Stimulated activated CD8-positive, alpha-beta memory T cell treated with anti-CD3 and anti-CD28 coated beads, Interleukin-12 subunit alpha, Interleukin-12 subunit beta, amount 100 ng/mL, for 24 hours (primary cell): ENCODE data around the gene AIG1.
"Not testable (repeated sequence)": the region's sequence is repeated elsewhere in the genome, so short reads cannot be mapped to it uniquely, and the experiment has no call there.

Source experiments
- DNase-seq: peaks from one replicate; pipeline ENCODE4 v3.0.0-alpha.2; 2020; ENCODE audit errors: extremely low read depth

The AIG1 gene

DNA sequence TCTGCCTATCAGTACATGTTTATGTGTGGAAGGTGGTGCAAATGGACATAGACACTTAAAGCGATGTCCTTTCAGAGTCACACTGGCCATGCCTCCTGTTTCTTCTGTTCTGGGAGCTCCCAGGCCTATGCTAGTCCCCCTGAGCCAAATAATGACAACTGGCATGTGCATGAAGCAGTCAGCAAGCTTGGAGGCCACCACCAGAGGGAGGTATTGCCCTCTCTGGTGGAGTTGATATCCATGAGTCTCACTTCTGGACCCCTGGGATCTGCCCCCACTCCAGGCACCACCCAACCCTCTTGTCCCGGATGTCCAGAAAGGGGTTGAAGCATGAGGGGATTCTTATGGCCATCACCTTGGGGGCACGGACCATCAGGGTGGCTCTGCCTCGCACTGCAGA, 172.2 kb downstream of the AIG1 start:
- no peak for DNase-seq

DNA sequence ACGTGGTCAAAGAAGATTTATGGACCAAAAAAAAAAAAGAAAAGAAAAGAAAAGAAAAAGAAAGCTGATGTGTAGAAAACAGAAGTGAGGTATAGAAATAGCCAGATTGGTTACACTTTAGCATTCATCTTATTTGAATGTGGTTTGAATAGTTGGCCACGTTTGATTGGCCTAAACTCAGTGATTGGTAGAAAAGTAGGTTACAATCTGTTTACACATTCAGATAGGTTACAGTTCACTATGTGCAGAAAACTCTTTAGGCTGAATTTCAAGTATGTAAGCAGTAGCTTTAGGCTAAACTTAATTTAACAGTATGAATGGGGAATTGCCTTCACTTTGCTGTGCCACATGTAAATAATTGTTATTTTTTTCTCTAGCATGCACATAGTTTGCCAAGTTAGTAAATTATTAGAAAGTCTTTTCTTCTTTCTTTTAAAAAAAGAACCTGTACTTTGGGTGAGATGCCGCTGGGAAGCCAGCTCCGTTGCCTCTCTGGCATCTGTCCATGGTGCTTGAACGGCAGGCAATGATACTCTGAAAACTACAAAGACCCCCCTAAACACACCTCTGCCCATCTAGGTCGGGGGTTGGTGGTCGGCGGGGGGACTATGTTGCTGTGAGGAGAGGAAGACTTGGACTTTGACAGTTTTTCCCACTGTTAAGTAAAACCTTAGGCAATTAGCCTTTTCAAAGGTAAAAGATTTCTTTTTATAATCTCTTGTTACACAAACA, 173.0 kb downstream of the AIG1 start:
- no peak for DNase-seq

DNA sequence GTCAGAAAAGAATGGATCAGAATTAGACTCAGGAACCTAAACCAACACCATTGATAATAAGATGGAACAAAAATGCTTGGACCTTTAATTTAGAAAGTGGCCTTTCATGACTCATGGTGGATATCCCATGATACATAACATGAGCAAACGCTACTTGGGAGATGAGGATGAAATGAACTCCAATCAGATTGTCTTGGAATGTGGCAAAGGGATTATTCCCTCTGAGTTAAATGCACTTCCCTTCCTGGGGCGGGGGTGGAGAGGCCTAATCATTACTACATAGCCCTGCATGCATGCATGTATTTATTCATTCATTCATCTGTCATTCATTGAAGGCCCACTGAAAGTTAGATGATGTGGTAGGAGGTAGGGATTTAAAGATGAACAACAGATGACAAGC, 174.0 kb downstream of the AIG1 start:
- DNase-seq, result no peak

DNA sequence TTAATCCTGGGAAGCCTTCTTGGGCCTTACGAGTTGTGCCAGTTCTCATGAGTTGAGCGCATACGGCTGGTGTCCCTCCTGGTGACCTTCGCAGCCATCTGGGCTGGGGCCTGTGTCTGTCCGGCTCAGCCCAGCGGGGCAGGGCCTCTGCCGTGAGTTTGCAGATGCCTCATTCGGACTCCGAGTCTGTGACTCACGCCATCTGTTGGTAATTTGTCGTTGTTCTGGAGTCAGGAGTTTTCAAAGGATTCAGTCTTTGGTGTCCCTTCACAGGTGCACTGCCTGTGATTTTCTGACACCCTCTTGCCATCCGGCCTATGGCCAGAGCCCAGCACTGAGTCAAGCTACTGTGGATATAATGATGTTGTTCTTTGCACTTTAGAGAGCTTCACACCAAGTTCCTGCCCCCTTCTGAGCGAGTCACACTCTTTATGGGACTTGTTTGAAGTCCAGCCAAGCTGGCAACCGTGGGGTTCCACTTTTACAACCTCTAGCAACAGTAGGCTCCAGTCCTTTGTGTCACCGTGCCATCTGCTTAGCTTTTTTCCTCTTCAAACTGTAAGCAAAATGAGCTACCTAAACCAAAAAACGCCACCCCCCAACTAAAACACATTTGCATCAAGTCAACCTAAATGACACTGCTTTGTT, 175.6 kb downstream of the AIG1 start:
- no peak for DNase-seq

DNA sequence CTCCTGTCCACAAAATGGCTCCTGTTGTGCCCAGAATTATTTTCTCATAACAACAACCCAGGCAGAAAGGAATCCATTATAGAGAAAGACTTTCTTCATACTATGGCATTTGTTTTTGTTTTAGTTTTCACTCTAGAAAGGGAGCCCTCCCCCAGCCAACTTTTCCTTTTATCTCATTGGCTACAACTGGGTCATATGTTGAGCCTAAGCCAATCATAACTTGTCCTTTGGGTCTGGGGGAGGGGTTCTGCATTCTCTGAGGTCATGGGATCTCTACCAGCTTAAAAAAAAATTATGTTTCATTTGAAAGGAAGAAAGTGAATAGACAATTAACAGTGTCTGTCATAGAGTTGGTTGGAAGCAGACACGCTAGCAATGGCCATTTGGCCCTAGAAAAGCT, 177.6 kb downstream of the AIG1 start:
- DNase-seq, result no peak

DNA sequence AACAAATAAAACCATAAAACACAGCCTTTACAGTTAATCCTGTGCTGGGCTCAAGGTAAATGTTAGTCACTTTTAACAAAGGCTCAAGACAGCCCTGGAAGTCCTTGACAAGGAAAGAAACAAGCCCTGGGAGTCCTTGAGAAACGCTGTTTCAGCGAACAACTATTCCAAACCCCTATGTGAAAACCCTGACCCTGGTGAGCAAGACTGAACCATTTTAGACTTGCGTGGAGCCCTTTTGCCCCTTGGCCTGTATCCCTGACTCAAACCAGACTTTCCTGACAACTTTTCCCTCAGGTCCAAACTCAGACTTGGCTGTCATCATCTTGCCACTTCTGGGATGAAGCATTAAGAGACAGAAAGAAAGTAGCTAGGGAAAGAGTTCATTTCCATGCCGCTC, 180.4 kb downstream of the AIG1 start:
- no peak for DNase-seq

DNA sequence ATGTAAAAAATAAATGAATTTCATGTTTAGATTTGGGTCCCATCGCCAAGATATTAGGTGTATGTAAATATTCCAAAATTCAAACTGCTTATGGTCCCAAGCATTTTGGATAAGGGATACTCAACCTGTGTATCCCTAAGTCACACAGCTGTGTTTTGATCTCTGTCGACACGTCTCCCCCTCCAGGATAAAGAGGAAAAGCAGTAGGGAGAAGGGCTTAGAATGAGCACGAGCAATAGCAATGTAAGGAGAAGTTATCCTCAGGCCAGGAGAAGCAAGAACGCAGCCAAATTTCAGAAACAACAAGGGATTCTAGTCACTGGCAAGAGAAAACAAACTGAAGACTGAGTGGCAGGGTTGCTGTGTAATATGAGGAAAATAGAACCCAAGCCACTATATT, 181.2 kb downstream of the AIG1 start:
- DNase-seq, result no peak

DNA sequence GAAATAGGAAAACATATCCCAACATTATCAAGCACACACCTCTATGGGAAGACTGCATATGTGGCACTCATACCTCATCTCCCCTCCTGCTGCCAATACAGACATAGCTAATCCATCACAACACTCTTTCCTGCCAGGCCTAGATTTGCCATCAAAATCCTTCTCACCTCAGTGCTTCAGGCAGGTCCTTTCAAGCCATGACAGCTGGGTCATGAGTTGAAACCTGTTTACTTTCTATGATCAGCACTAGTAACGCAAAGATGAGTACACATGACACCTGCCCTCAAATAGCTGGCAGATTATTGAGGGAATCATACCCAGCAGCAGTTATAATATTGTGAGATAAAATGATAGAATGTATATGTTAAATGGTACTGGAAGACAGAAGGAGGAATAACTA, 183.1 kb downstream of the AIG1 start:
- no peak for DNase-seq

DNA sequence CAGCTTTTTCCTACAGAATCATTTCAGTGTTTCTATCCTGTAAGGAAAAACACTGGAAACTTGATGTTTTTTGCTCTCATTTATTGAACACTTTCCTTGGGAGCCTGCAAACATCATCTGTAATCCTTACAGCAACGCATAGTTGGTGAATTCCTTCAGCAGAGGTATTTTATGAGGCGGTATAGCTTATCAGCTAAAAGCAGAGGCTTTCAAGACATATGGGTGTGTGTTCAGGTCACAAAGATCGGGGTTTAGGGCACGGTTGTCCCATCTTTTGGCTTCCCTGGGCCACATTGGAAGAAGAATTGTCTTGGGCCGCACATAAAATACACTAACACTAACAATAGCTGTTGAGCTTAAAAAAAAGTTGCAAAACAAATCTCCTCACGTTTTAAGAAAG, 185.0 kb downstream of the AIG1 start:
- DNase-seq, result no peak

DNA sequence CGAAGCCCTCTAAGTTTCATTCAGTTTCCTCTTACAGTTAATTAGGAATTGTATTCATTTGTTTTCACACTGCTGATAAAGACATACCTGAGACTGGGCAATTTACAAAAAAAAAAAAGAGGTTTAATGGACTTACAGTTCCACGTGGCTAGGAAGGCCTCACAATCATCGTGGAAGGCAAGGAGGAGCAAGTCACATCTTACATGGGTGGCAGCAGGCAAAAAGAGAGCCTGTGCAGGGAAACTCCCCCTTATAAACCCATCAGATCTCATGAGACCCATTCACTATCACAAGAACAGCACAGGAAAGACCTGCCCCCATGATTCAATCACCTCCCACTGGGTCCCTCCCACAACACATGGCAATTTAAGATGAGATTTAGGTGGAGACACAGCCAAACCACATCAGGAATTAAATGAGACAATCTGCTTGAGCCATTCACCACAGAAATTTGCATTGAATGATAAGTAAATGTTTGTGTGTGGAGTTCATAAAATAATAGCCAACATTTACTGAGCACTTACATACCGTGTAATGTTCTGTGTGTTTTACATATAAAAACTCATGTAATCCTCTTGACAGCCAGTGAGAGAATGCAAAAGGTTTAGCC, 185.6 kb downstream of the AIG1 start:
- DNase-seq, result not testable (repeated sequence)

DNA sequence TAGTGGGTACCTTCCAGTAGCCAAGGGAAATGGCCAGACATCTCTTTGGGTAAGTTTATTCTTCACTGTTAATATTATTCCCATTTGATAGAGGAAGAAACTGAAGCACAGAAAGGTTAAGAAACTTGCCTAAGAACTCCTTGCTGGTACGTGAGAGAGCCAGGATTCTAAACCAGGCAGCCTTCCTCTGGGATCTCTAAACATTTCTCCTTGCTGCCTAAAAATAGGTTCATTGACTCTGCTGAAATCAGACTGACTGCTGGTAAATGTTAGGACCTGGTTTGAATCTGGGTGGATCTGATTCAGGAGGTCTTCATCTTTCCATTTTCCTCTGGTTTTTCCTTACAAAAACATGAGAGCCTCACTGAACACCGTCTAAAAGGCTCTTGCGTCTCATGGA, 186.9 kb downstream of the AIG1 start:
- DNase-seq, result no peak

DNA sequence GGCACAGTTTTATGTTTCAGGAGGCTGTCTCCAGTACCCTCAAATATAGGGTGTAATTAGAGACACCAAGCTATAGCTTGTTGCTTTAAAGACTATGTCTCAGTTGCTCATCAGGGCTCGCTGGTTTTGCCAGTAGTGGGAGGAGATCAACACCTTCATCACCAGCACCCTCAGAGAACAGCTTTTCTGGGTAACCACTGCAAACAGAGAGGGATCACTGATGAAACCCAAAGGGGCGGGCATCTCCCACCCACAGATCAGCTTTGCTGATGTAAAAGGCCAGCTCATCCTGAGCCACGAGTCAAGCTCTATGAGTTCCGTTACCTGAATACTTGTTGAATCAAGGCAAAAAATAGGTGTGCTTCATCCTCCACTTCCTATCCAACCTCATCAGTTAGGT, 187.7 kb downstream of the AIG1 start:
- no peak for DNase-seq

DNA sequence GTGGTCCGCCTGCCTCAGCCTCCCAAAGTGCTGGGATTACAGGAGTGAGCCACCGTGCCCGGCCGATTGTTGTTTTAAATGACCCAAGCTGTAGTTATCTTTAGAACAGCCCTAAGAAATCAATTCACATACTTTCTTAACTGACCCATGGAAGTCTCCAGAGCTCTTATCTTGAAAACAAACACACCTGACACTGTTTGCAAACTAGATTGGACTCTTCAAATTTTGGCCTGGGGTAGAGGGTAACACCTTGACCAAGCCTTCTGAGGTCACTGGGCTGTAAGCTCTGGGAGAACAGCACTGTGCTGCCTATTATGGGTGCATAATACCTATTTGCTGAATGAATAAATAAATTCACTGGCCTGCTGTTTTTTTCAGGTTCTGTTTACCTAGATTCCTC, 190.6 kb downstream of the AIG1 start:
- DNase-seq, result no peak

DNA sequence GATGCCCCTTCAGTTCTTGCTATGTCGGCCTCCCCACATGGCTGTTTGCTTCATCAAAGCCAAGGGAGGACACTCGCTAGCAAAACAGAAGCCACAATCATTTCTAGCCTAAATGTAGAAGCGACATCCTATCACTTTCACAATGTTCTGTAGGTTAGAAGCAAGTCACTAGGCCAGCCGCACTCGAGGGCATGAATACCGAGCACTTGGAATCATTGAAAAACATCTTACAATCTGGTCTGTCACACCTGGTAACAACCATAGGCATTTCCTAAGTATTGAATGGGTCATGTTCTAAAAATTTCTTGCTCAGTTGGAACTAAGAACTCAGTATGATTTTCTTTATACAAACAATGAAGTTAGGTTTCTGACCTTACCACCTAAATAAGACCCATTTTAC, 192.3 kb downstream of the AIG1 start:
- DNase-seq, result no peak

DNA sequence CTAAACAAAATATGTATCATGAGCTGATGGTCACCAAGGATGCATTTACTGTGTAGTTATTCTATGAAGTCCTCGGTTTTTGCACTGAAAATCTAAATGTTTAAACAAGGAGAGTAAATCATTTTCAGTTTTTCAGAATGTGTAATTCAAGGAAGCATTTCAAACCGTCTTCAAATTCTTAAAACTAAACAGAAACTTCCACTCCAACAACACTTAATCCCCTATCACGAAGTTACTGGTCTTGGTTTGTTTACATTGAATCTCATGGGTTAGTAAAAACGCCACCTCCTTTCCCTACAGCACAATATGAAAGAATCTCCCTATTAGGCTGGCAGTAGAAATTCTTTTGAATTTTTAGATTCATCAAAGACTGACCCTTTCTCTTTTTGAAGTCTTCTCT, 192.9 kb downstream of the AIG1 start:
- DNase-seq, result no peak

DNA sequence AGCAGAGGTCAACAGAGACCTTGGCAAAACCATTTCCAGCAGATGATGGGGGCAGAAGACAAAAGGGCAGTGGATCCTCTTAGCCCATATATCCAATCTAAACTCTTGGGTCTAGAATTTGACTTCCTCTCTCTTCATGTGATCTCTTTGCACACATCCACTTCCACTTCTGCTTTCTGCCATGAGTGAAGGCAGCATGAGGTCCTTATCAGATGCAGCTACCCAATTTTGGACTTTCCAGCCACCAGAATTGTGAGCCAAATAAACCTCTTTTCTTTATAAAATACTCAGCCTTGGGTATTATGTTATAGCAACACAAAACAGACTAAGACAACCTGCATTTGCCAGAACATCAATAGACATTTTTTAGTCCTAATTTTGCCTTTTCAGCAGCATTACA, 198.3 kb downstream of the AIG1 start:
- DNase-seq, result no peak

DNA sequence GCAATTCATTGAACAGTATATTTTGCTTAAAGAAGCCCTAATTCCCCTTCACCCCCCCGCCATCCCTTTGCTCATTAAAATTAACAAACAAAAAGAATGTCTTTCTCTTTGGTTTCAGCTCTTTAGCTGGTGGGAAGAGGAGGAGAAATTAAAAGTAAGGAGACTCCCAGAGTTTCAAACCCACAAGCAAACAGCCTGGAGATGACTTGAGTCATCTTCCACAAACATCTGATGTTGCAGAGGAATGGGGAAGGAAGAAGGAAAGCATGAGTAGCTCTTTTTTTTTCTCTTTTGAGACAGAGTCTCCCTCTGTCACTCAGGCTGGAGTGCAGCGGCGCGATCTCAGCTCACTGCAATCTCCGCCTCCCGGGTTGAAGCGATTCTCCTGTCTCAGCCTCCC, 200.2 kb downstream of the AIG1 start:
- DNase-seq, result no peak

DNA sequence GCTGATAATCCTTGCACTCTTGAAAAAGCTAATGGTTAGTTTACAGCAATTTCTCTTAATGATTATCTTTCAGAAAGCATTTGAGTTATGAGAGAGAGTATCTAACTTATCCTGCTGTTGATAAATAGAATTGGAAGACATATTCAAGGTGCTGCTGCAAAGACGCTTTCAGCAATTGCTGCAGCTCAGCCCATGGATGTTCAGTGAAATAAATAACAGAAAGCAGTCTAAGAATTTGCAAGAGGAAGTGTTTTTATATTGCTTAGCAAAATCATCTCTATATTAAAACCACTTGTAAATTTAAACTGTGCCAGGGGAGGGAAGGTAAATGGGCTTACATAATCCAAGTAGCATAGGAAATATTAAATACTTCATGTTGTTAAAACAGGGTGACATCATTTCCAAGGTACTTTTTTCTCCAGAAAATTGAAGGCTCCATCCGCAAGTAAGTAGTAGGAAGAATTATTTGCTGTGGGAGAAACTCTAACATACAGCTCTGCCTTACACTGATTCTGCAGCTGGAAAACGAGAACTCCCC, 201.3 kb downstream of the AIG1 start:
- no peak for DNase-seq

DNA sequence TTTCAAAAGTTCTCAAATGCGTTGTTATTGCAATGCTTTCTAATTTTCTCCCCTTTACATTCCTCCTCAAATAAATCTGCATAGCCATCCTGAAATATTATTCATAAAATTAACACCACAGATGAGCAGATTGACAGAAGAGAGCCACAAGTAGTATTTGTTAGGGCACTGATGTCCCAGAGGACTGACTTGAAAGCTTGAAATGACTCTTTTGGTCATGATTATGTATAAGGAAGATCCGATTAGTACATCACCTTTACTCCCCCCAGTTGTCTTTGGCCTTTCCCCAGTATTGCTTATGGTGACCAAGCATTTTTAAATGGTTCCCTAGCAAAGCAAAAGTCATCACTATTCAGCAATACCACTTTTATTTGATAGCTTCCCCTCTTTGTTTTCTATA, 202.2 kb downstream of the AIG1 start:
- DNase-seq, result no peak

DNA sequence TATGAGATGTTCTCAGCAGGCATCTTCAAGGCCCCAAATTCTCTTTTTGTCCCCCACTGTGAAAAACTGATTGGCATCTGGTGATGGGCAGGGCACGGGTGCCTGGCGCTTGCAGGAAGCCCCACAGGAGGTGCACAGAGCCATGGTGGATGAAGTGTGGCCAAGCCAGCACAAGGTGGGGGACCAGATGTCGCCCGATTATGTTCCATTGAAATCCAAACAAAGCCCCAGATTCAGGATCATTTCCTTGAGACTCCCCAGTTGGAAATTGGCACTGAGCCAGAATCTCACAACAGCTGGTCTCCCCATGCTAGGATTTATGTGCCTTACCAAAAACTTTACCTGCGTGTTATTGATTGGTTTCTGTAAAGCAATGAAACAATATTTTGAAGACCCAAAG, 203.7 kb downstream of the AIG1 start:
- no peak for DNase-seq

DNA sequence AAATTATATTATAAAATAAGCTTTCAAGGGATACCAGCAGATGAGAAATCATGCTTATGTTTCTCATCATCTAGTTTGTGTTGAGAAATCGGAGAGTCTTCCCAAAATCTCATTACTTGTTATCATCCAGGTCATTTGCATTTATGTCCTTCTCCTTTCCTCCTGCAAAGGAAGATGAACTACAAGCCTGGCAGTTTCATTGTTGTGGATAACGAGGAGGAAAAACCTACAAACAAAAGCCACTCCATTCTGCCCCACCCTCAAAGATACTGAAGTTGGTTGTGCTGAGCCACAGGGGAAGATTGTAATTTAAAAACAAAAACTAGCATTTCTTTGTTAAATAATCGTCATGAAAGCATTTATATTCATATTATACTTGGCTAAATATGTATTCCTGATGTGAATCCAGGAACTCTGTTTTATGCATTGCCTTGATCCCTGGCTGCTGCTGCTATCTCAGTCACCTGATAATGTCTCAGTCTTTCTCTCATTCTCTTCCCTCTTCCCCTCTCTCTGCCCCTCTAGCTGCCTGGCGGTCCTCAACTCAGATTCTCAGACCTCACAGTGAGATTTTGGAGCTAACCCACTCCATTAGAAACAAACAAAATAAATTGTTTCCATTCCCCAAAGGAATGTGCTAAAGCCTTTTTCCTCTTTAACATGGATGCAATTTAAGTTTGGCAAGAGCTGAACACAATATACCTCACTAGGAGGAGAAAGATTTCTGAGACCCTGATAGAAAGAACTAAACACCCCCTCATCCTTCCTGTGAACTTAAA, 204.5 kb downstream of the AIG1 start:
- DNase-seq, result no peak

DNA sequence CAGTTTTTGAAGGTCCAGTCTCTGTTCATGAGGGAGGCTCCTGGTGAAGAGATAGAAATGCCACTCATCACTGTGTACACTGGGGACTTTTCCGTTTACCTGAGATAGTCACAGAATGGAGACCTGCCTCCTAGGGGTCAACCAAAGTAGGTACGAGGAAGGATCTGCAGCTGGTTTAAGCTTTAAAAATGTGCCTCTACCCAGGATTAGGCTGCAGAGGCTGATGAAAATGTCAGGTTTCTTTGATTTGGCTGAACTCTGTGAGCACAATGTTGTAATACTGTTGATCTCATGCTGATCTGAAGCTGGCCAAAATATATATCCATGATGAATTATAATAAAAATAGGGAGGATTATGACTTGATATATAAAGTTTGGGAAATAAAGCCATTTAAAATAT, 207.1 kb downstream of the AIG1 start:
- DNase-seq, result no peak
